Lower lobe of right lung (tissue), 2 donors: ENCODE measurements around the gene MAEL. TPM values are rescaled to one million over a fixed set of nuclear protein-coding genes. Genes with fewer than 3 reads are reported as not detected.

Source experiments
- ATAC-seq, 2 donors: fragments of 200-7000 bp; cut with Tn5 transposase; one replicate each; pipeline ENCODE4 v1.9.1; 2020 to 2022; ENCODE audit warnings: mild to moderate bottlenecking in 2 of 2, moderate library complexity in 2 of 2
- DNase-seq: peaks from one replicate; pipeline ENCODE4 v3.0.0-alpha.2; 2020
- H3K27ac ChIP-seq: fragments of 200-600 bp; one replicate; pipeline ENCODE4 v1.8.0; 2022
- H3K27me3 ChIP-seq: fragments of 200-600 bp; one replicate; pipeline ENCODE4 v1.8.0; 2022; ENCODE audit warnings: low read depth
- H3K36me3 ChIP-seq: fragments of 200-600 bp; one replicate; pipeline ENCODE4 v1.8.0; 2022; ENCODE audit warnings: mild to moderate bottlenecking
- H3K4me1 ChIP-seq: fragments of 200-600 bp; one replicate; pipeline ENCODE4 v1.8.0; 2022
- H3K4me3 ChIP-seq: fragments of 200-600 bp; one replicate; pipeline ENCODE4 v1.8.0; 2022; ENCODE audit warnings: mild to moderate bottlenecking
- H3K9me3 ChIP-seq: fragments of 200-600 bp; one replicate; pipeline ENCODE4 v1.8.0; 2022
- CTCF ChIP-seq: fragments of 200-600 bp; IDR thresholded peaks from one replicate; pipeline ENCODE4 v1.8.0; 2022; ENCODE audit warnings: antibody characterized with exemption, mild to moderate bottlenecking
- intact Hi-C: fragments of 100-400 bp; cut with DNase I; formaldehyde crosslinking; loops from one replicate; pipeline ENCODE4 v1.11.0; 2022
- total RNA-seq: library from RNA; stranded (reverse); fragmentation: NEBNext Ultra II Directional; extraction: Animal tissue kit (Norgen Biotek cat#: 25700); gene quantifications from one replicate; pipeline ENCODE4 v1.2.1, GENCODE V29; 2021
- donor health status: DM: no; HTN: yes; CAD: no; lungs with severe emphysema.

The MAEL gene
- total RNA-seq, 1 donor from 2014 or later, result not detected

DNA sequence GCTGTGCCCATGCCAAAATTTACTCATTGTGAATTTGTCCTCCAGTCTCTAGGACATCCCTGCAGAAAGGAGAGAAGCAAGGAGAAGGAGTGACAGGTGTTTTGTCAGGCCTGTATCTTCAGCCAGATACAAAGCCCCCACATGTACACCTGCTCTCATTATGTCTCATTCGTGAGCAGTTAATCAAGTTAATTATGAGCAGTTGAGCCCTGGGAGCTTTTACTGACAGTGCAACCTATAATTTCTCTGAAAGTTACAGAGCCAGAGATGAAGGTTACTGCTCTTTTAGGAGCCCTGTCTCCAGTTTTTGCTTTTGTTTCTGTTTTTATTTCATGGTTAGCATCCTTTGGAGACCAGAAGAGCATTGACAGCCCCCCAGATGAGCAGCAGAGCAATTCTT, 8.7 kb upstream of the MAEL start:
- H3K36me3 ChIP-seq, result no peaks in the 10 kb centered on the region
- no peaks in the 10 kb centered on the region for H3K27me3 ChIP-seq
- H3K4me3 ChIP-seq, result no peak overlapping the region
- no peak for TF ChIP-seq CTCF
- DNase-seq (no peak), ATAC-seq (no peak)
- H3K27ac ChIP-seq, result no peak overlapping the region
- H3K4me1 ChIP-seq, result no peaks in the 10 kb centered on the region
- intact Hi-C loops, result no loop called here
- no peaks in the 10 kb centered on the region for H3K9me3 ChIP-seq

DNA sequence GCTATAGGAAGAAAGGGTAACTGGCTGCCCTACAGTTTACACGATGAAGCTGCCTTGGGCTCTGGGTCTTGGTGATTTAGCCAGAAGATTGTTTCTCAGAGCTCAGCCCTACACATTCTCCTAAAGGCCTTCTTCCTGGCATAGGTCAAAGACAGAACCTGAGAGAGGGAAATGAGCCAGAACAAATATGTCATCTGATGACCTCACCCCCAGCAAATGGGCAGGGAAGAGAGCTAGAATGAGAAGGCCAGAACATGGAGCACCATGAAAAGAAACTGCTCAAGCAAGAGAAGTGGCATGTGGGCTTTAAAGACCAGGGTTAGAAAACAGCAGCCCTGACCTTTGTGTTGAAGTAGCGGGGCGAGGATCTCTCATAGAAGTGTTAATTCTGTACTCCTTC, 8.3 kb upstream of the MAEL start:
- Histone ChIP-seq H3K36me3 (no peaks in the 10 kb centered on the region), H3K4me3 (no peak overlapping the region), H3K4me1 (no peaks in the 10 kb centered on the region), H3K27ac (no peak overlapping the region), H3K27me3 (no peaks in the 10 kb centered on the region), H3K9me3 (no peaks in the 10 kb centered on the region)
- no peak for TF ChIP-seq CTCF
- intact Hi-C loops, result no loop called here
- no peak for ATAC-seq
- no peak for DNase-seq

DNA sequence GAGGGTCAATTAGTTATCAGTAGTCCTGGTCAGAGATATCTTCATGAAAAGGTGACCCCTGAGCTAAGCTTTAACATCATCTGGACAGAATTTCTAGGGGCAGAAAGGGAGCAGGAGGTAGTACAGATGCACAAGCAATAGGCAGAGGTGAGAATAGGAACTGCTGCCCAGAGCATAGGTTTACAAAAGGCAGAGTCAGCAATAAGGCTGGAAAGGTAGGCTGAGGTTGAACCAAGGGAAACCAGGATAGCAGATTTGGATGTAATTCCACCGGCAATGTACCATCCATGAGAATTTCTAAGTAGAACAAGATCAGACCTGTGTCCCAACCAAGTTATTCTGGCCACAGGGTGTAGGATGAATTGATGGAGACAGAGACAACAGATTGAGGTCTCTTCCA, 7.5 kb upstream of the MAEL start:
- H3K4me3 ChIP-seq, result no peak overlapping the region
- no peaks in the 10 kb centered on the region for H3K27me3 ChIP-seq
- ATAC-seq (no peak), DNase-seq (no peak)
- TF ChIP-seq CTCF, result no peak
- no peaks in the 10 kb centered on the region for H3K4me1 ChIP-seq
- no peaks in the 10 kb centered on the region for H3K36me3 ChIP-seq
- intact Hi-C loops, result no loop called here
- H3K27ac ChIP-seq, result no peak overlapping the region
- no peaks in the 10 kb centered on the region for H3K9me3 ChIP-seq

DNA sequence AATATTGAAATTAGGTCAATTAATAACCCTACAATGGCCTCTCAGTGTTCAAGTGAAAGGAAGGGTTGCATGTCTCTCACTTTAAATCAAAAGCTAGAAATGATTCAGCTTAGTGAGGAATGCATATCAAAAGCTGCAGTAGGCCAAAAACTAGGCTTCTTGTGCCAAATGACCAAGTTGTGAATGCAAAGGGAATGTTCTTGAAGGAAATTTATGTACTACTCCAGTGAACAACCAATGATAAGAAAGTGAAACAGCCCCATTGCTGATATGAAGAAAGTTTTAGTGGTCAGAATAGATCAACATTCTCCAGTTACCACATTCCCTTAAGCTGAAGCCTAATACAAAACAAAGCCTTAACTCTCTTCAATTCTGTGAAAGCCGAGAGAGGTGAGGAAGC, 10.0 kb downstream of the MAEL start:
- no peak for ATAC-seq
- Histone ChIP-seq H3K4me1 (no peaks in the 10 kb centered on the region), H3K36me3 (no peaks in the 10 kb centered on the region), H3K27ac (no peak overlapping the region), H3K9me3 (peaks cover 5% of the 10 kb centered on the region), H3K27me3 (no peaks in the 10 kb centered on the region), H3K4me3 (no peak overlapping the region)
- no peak for DNase-seq
- intact Hi-C loops, result no loop called here
- TF ChIP-seq CTCF, result no peak

- Histone ChIP-seq H3K9me3 (peaks cover 5% of the 10 kb centered on the region), H3K4me3 (no peak overlapping the region), H3K4me1 (no peaks in the 10 kb centered on the region), H3K27ac (no peak overlapping the region), H3K36me3 (no peaks in the 10 kb centered on the region), H3K27me3 (no peaks in the 10 kb centered on the region)
- intact Hi-C loops, result no loop called here
- ATAC-seq (no peak), DNase-seq (no peak)
- TF ChIP-seq CTCF, result no peak
Observed at GRCh38 chr1:166999500-167000055, 10.5 kb downstream of the MAEL start.

- Histone ChIP-seq H3K9me3 (peaks cover 5% of the 10 kb centered on the region), H3K27ac (no peak overlapping the region), H3K36me3 (no peaks in the 10 kb centered on the region), H3K4me3 (no peak overlapping the region), H3K27me3 (no peaks in the 10 kb centered on the region), H3K4me1 (no peaks in the 10 kb centered on the region)
- DNase-seq (no peak), ATAC-seq (no peak)
- intact Hi-C loops, result no loop called here
- no peak for TF ChIP-seq CTCF
Observed at GRCh38 chr1:167000546-167000945, 11.5 kb downstream of the MAEL start.
